ELR (cell line): ENCODE measurements around the gene ABHD2.
"Not testable (repeated sequence)": the region's sequence is repeated elsewhere in the genome, so short reads cannot be mapped to it uniquely, and the experiment has no call there.

Source experiments
- DNase-seq: peaks from one replicate; pipeline ENCODE4 v3.0.0-alpha.2; 2015; ENCODE audit warnings: low read depth

Gene ABHD2

GRCh38 chr15:89121414-89121813, 33.2 kb downstream of the ABHD2 start:
- no peak for DNase-seq

- DNase-seq = no peak
Observed at GRCh38 chr15:89122505-89123180, 34.4 kb downstream of the ABHD2 start.

- DNase-seq = peak; percentile 88
Observed at GRCh38 chr15:89123181-89123525, 34.9 kb downstream of the ABHD2 start.

- DNase-seq = no peak
Observed at GRCh38 chr15:89125088-89125826, 37.0 kb downstream of the ABHD2 start.

- DNase-seq = no peak
Observed at GRCh38 chr15:89126009-89126408, 37.8 kb downstream of the ABHD2 start.

GRCh38 chr15:89127054-89127702, 38.9 kb downstream of the ABHD2 start:
- peak; percentile 46 for DNase-seq

- peak; percentile 49 for DNase-seq
Observed at GRCh38 chr15:89128320-89129122, 40.3 kb downstream of the ABHD2 start.

- DNase-seq = peak; percentile 47
Observed at GRCh38 chr15:89129123-89129815, 41.0 kb downstream of the ABHD2 start.

- DNase-seq = no peak
Observed at GRCh38 chr15:89129816-89130134, 41.5 kb downstream of the ABHD2 start.

- no peak for DNase-seq
Observed at GRCh38 chr15:89130201-89130600, 41.9 kb downstream of the ABHD2 start.

GRCh38 chr15:89131731-89132130, 43.5 kb downstream of the ABHD2 start:
- DNase-seq = no peak

GRCh38 chr15:89132611-89133507, 44.6 kb downstream of the ABHD2 start:
- no peak for DNase-seq

- DNase-seq = not testable (repeated sequence)
Observed at GRCh38 chr15:89135387-89136077, 47.3 kb downstream of the ABHD2 start.

- no peak for DNase-seq
Observed at GRCh38 chr15:89136078-89136806, 48.0 kb downstream of the ABHD2 start.

GRCh38 chr15:89136818-89137772, 48.8 kb downstream of the ABHD2 start:
- no peak for DNase-seq

GRCh38 chr15:89137926-89138325, 49.7 kb downstream of the ABHD2 start:
- no peak for DNase-seq

- peak; percentile 59 for DNase-seq
Observed at GRCh38 chr15:89138999-89139612, 50.9 kb downstream of the ABHD2 start.
